HUDEP-2 (cell line): ENCODE measurements around the gene JPH2.
A peak's percentile ranks its signal among the peaks of the same experiment; 100 is the strongest.
"Not testable (repeated sequence)": the region's sequence is repeated elsewhere in the genome, so short reads cannot be mapped to it uniquely, and the experiment has no call there.

Source experiments
- DNase-seq, 76 experiments: peaks; one replicate each; lab custom pipeline; 2025; ENCODE audit not compliant: unreplicated experiment in 76 of 76; lab: John Stamatoyannopoulos, UW

The JPH2 gene

GRCh38 chr20:44212792-44213191, 25.8 kb upstream of the JPH2 start:
- DNase-seq = no peak

GRCh38 chr20:44211177-44212039, 24.4 kb upstream of the JPH2 start:
- peak in 2 of 76 experiments; percentile 9 to 30 for DNase-seq

- DNase-seq = peak in 75 of 76 experiments; percentile 33 to 99 (median 94)
Measured at GRCh38 chr20:44210406-44211176, 23.6 kb upstream of the JPH2 start, which contains the start of gene OSER1. OSER1 (minus strand) TSS chr20:44210771; CDS start chr20:44206957, 3,814 bp downstream.

GRCh38 chr20:44209686-44210405, 22.9 kb upstream of the JPH2 start:
- DNase-seq = peak in 1 of 76 experiments; percentile 66

- DNase-seq = no peak
Measured at GRCh38 chr20:44208770-44209169, 21.8 kb upstream of the JPH2 start.

GRCh38 chr20:44208165-44208564, 21.2 kb upstream of the JPH2 start:
- no peak for DNase-seq

GRCh38 chr20:44207126-44207723, 20.2 kb upstream of the JPH2 start:
- DNase-seq = no peak

- DNase-seq = no peak
Measured at GRCh38 chr20:44206132-44206531, 19.1 kb upstream of the JPH2 start.

GRCh38 chr20:44204832-44205215, 17.8 kb upstream of the JPH2 start:
- DNase-seq = no peak

- peak in 2 of 76 experiments; percentile 13 to 21 for DNase-seq
Measured at GRCh38 chr20:44204156-44204831, 17.3 kb upstream of the JPH2 start.

GRCh38 chr20:44203161-44203560, 16.2 kb upstream of the JPH2 start:
- DNase-seq = no peak

- no peak for DNase-seq
Measured at GRCh38 chr20:44200983-44201382, 14.0 kb upstream of the JPH2 start.

GRCh38 chr20:44200371-44200770, 13.4 kb upstream of the JPH2 start:
- DNase-seq = no peak

GRCh38 chr20:44199877-44200276, 12.9 kb upstream of the JPH2 start:
- DNase-seq = no peak

- no peak for DNase-seq
Measured at GRCh38 chr20:44198872-44199271, 11.9 kb upstream of the JPH2 start.

GRCh38 chr20:44196271-44196670, 9.3 kb upstream of the JPH2 start:
- DNase-seq = no peak

- peak in 5 of 76 experiments; percentile 0 to 21 (median 12) for DNase-seq
Measured at GRCh38 chr20:44195605-44196004, 8.6 kb upstream of the JPH2 start.

- DNase-seq = no peak
Measured at GRCh38 chr20:44193801-44194200, 6.8 kb upstream of the JPH2 start.

- DNase-seq = not testable (repeated sequence)
Measured at GRCh38 chr20:44191640-44192039, 4.7 kb upstream of the JPH2 start.
